Measurements from ENCODE around the gene COL4A2. TPM values are rescaled to one million over a fixed set of nuclear protein-coding genes. Genes with fewer than 3 reads are reported as not detected.

COL4A2 gene
- total RNA-seq, 2 experiments from 2014 or later, result not detected

GRCh38 chr13:110557082-110557481 is 250.0 kb downstream of the COL4A2 start:
- Mint-ChIP-seq H3K4me1 (peaks cover 20% of the 10 kb centered on the region), H3K4me3 (no peak overlapping the region), H3K36me3 (ENCODE audit: low read depth) (peaks cover 9% of the 10 kb centered on the region), H3K27ac (no peak overlapping the region), H3K27me3 (peaks cover 15% of the 10 kb centered on the region), H3K9me3 (no peaks in the 10 kb centered on the region)
- ChIA-PET CTCF (no interaction called here), POLR2A (interaction anchor here (1.4 kb wide), 1 partner anchor 25 kb away, joined by 3 read pairs; no protein-coding TSS in a partner anchor)
- DNase-seq, result no peak

- CTCF ChIA-PET, result no interaction called here
- Mint-ChIP-seq H3K4me1 (peaks cover 25% of the 10 kb centered on the region), H3K27me3 (peaks cover 15% of the 10 kb centered on the region), H3K36me3 (ENCODE audit: low read depth) (peaks cover 9% of the 10 kb centered on the region), H3K4me3 (no peak overlapping the region), H3K9me3 (no peaks in the 10 kb centered on the region), H3K27ac (no peak overlapping the region)
- DNase-seq, result no peak
- POLR2A ChIA-PET, result no interaction called here
These were observed 250.7 kb downstream of the COL4A2 start for GRCh38 chr13:110557610-110558305.

GRCh38 chr13:110559429-110559943 is 252.4 kb downstream of the COL4A2 start:
- H3K4me1 Mint-ChIP-seq, result peaks cover 36% of the 10 kb centered on the region
- H3K27me3 Mint-ChIP-seq, result peaks cover 29% of the 10 kb centered on the region
- ChIA-PET POLR2A (no interaction called here), CTCF (interaction anchor here (0.5 to 0.6 kb wide), 2 partner anchors 21 to 86 kb away, joined by 3 to 5 read pairs; no protein-coding TSS in a partner anchor)
- H3K36me3 Mint-ChIP-seq (ENCODE audit: low read depth), result peaks cover 11% of the 10 kb centered on the region
- H3K27ac Mint-ChIP-seq, result no peak overlapping the region
- H3K9me3 Mint-ChIP-seq, result no peaks in the 10 kb centered on the region
- no peak for DNase-seq
- peak overlapping the region; percentile 38 for H3K4me3 Mint-ChIP-seq

GRCh38 chr13:110559986-110560385 is 252.9 kb downstream of the COL4A2 start:
- POLR2A ChIA-PET, result no interaction called here
- no peaks in the 10 kb centered on the region for H3K9me3 Mint-ChIP-seq
- H3K27me3 Mint-ChIP-seq, result peaks cover 34% of the 10 kb centered on the region
- peaks cover 11% of the 10 kb centered on the region for H3K36me3 Mint-ChIP-seq (ENCODE audit: low read depth)
- CTCF ChIA-PET, result interaction anchor here (0.6 kb wide), 1 partner anchor 21 kb away, joined by 5 read pairs; no protein-coding TSS in a partner anchor
- H3K4me1 Mint-ChIP-seq, result peaks cover 36% of the 10 kb centered on the region
- no peak overlapping the region for H3K27ac Mint-ChIP-seq
- no peak for DNase-seq
- H3K4me3 Mint-ChIP-seq, result peak overlapping the region; percentile 38

- Mint-ChIP-seq H3K4me3 (peak overlapping the region; percentile 74), H3K9me3 (no peaks in the 10 kb centered on the region), H3K27me3 (peaks cover 38% of the 10 kb centered on the region), H3K27ac (peak overlapping the region; percentile 5), H3K4me1 (peaks cover 36% of the 10 kb centered on the region), H3K36me3 (ENCODE audit: low read depth) (peaks cover 11% of the 10 kb centered on the region)
- DNase-seq, result no peak
- POLR2A ChIA-PET, result interaction anchor here (1.0 kb wide), 1 partner anchor 354 kb away, joined by 3 read pairs; the partner anchor contains the start of gene ANKRD10
- CTCF ChIA-PET, result no interaction called here
These were observed 253.7 kb downstream of the COL4A2 start for GRCh38 chr13:110560601-110561343.

- Mint-ChIP-seq H3K4me3 (peak within 1 kb of the TSS; percentile 94), H3K9me3 (no peaks in the 10 kb centered on the region), H3K27ac (peak within 1 kb of the TSS; percentile 75), H3K27me3 (peaks cover 40% of the 10 kb centered on the region), H3K36me3 (ENCODE audit: low read depth) (peaks cover 11% of the 10 kb centered on the region), H3K4me1 (peaks cover 36% of the 10 kb centered on the region)
- ChIA-PET POLR2A (interaction anchor here (1.0 to 1.5 kb wide), 2 partner anchors 54 to 353 kb away, joined by 3 read pairs; partner anchors contain the start of genes ANKRD10 and NAXD), CTCF (interaction anchor here (0.8 to 1.3 kb wide), 4 partner anchors 9 to 106 kb away, joined by 3 to 13 read pairs (median 4); no protein-coding TSS in a partner anchor)
- peak; percentile 68 for DNase-seq
These were observed 254.4 kb downstream of the COL4A2 start, which contains the start of gene RAB20 for GRCh38 chr13:110561344-110562035. Gene RAB20, minus strand, starts transcription at chr13:110561722. Its CDS starts 203 bp downstream, at chr13:110561519.

GRCh38 chr13:110562036-110562597 is 255.0 kb downstream of the COL4A2 start:
- Mint-ChIP-seq H3K36me3 (ENCODE audit: low read depth) (peaks cover 6% of the 10 kb centered on the region), H3K27ac (peak overlapping the region; percentile 75), H3K9me3 (no peaks in the 10 kb centered on the region), H3K4me3 (peak overlapping the region; percentile 94), H3K27me3 (peaks cover 40% of the 10 kb centered on the region), H3K4me1 (peaks cover 32% of the 10 kb centered on the region)
- DNase-seq, result peak; percentile 23
- ChIA-PET CTCF (interaction anchor here (0.8 to 1.3 kb wide), 4 partner anchors 10 to 107 kb away, joined by 3 to 13 read pairs (median 4); no protein-coding TSS in a partner anchor), POLR2A (interaction anchor here (0.6 to 1.5 kb wide), 2 partner anchors 53 to 178 kb away, joined by 3 to 4 read pairs; partner anchors contain the start of gene NAXD)

Other genes with a start within 250 kb of the COL4A2 start
- gene COL4A1, start 127 bp upstream of the COL4A2 start, total RNA-seq, result not detected